Measurements from ENCODE around the gene SLC7A9.

DNA sequence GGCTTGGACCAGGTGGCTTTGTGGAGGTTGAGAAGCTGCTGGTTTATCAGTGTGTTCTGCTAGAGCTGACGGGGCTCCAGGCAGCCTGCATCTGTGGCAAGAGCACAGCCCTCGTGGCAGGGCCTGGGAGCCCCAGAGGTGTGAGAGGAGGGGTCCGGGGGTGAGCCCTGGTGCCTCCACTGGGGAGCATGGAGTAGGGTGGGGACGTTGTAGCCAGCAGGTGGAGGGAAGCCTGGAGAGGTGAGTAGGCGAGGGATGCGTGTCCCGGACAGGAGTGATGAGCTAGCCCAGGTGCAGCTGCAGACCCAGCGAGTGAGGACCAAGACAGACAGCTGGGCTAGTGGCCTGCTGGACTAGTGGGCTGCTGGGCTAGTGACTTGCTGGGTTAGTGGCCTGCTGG is 51.0 kb downstream of the SLC7A9 start:
- no peak for TF ChIP-seq POLR2AphosphoS5 (IDR thresholded peaks at IDR 0.05; ENCODE audit: low read depth, low read length)
- TF ChIP-seq POLR2A (IDR thresholded peaks at IDR 0.05; ENCODE audit: low read depth, low read length) = no peak

Measured in GM12892 (cell line).